ENCODE results near the gene SNX2.
"Not testable (repeated sequence)": the region's sequence is repeated elsewhere in the genome, so short reads cannot be mapped to it uniquely, and the experiment has no call there.

SNX2 gene

GRCh38 chr5:122845229-122846050 lies 70.6 kb downstream of the SNX2 start, which contains the start of gene SNX24:
SNX24 (plus strand) TSS chr5:122845613; CDS start chr5:122845634, 21 bp downstream.
- peak; percentile 50 for DNase-seq

GRCh38 chr5:122846051-122846550 lies 71.2 kb downstream of the SNX2 start:
- no peak for DNase-seq

DNA sequence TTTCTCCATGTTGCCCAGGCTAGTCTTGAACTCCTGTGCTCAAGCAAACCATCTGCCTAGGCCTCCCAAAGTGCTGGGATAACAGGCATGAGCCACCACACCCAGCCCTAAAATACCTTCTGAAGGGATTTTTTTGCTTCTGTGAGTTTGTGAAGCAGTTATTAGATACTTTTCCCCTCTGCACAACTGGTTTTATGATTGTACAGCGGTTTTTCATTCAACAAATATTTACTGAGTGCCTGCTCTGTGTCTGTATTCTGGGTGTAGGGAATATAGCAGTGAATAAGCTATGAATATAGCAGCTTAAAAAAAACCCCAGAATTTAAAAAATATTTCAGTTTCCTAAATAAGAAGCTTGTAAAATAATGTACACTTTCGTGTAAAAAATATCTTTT lies 72.8 kb downstream of the SNX2 start:
- DNase-seq, result no peak

DNA sequence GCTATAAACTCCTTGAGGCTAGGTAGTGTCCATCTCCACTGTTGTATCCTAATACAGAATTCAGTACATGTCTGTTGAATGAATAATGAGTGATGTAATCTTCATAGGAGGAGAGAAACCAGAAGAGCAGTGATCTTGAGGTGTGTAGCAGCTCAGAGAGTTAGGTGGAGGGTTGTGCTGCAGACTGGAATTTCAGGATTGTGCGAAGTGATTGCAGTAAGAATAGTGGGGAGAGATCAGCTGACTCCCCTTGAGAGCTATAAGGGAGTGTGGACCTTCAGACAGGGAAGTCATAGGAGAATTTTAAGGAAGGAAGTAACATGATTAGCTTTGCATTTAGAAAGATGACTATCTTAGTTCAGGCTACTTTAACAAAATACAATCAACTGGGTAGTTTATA lies 74.9 kb downstream of the SNX2 start:
- no peak for DNase-seq

- not testable (repeated sequence) for DNase-seq
These were observed 82.7 kb downstream of the SNX2 start for GRCh38 chr5:122857538-122857937.

DNA sequence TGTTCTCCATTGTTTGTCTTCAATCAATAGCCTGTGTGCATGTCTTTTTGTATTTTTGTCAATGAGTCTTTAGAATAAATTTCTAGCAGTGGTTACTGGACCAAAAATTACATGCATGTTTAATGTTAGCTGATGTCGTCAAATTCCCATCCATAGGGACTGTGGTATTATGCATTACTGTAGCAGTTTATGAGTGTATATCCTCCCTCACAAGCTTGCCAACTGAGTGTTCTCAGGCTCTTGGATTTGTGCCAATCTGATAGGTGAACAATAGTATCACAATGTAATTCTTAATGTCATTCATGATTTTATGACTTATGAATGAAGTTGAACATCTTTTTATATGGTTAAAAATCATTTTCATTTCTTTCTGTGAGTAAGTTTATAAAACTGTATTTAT lies 83.6 kb downstream of the SNX2 start:
- DNase-seq, result no peak

DNA sequence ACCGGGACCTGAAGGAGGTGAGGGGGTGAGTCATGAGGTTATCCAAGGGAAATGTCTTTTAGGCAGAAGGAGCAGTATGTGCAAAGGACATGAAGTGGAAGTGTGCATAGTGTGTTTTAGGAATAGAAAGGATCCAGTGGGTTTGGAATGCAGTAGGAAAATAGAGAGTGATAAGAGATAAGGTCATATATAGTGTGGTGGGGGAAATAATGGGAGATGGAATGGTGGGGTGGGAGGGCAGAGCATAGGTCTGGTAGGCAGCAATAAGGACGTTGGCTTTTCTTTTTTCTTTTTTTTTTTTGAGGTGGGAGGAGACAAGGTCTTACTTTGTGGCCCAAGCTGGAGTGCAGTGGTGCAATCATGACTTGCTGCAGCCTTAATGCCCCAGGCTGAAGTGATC lies 88.4 kb downstream of the SNX2 start:
- DNase-seq, result peak; percentile 73

DNA sequence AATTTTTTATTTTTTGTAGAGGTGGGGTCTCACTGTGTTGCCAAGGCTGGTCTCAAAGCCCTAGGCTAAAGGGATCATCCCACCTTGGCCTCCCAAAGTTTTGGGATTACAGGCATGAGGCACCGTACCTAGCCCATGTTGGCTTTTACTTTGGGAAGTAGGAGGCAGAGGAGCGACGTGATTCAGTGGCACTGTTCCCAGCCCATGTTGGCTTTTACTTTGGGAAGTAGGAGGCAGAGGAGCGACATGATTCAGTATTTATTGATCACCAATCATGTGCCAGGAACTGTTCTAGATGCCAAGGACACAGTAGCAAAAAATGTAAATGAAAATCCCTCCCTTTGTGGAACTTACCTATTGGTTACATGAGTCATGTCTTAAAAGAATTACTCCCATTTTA lies 88.8 kb downstream of the SNX2 start:
- no peak for DNase-seq

- DNase-seq, result no peak
These were observed 89.5 kb downstream of the SNX2 start for GRCh38 chr5:122864400-122864799.

- DNase-seq, result no peak
These were observed 90.0 kb downstream of the SNX2 start for GRCh38 chr5:122864842-122865241.

- no peak for DNase-seq
These were observed 95.5 kb downstream of the SNX2 start for GRCh38 chr5:122870219-122870856.

GRCh38 chr5:122871661-122872060 lies 96.8 kb downstream of the SNX2 start:
- no peak for DNase-seq

DNA sequence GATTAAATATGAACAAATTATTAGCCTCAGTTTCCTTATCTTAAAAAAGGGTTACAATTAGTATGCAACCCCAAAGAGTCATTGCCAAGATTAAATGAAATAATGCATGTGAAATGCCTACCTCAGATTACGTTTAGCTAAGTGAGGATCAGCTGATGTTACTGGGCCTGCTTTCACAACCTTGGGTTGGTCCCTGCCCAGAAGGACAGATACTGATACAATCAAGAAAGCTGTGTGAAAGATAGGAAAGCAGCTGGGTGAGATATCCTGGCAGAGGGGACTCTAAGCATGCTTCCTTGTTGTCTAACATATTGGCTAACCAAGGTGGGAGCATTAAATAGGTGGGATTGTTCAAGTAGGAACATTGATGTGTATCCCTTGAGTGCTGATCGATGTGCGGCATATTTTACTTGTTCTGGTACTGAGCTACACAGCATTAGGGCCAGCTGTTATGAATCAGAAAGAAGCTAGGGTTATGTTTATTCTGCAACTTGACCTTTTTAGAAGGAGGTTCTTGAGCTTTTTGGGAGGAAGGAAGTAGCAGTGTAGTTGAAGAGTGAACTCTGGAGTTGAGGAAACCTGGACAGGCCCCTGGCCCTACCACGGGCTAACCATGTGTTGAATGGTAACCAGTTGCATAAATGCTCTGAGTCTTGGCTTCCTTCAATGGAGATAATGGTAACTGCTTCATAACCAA lies 99.4 kb downstream of the SNX2 start:
- no peak for DNase-seq

GRCh38 chr5:122877518-122877917 lies 102.6 kb downstream of the SNX2 start:
- DNase-seq, result no peak

DNA sequence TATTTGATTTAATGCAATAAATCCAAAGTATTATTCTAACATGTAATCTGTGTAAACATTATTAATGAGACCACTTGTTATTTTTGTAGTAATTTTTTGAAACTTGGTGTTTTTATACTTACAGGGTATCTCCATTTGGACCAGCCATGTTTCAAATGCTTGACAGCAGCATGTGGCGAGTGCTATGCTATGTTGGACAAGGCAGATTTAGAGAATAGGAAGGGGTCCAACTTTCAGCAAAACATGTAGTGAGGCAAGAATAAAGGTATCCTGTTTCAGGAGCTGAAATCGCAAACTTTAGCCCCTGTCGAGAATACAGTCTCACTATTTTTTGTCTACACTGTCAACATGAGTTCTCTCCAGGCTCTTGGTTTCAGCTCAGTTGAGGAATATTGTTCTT lies 104.2 kb downstream of the SNX2 start:
- no peak for DNase-seq

Data from OCI-M1 (cell line).